HG02884 (cell line): Measurements from ENCODE around the gene CNIH2.

Experiments
- ATAC-seq: cut with Tn5 transposase; IDR thresholded peaks from one replicate; pipeline ENCODE4 v1.9.1; 2021; ENCODE audit warnings: mild to moderate bottlenecking, moderate library complexity; ENCODE audit not compliant: unreplicated experiment

Gene CNIH2

GRCh38 chr11:66259225-66259624, 18.8 kb upstream of the CNIH2 start:
- ATAC-seq, result no peak

DNA sequence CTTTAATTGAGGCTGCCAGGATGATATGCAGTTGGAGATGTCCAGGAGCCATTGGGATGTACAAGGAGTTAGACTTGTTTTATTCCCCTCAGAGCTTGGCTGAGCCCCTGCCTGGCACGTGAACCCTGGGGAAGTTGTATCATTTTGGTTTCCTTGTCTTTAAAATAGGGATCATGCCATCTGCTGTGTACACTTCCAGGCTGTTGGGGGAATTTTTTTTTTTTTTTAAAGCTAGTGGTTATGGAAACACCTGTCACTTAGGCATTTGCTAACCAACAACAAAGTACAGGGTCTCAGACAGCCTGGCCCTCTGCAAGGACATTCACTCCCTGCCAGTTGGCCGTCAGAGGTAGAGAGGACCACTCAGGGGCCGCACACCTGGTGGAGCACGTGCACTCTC, 18.0 kb upstream of the CNIH2 start:
- no peak for ATAC-seq

DNA sequence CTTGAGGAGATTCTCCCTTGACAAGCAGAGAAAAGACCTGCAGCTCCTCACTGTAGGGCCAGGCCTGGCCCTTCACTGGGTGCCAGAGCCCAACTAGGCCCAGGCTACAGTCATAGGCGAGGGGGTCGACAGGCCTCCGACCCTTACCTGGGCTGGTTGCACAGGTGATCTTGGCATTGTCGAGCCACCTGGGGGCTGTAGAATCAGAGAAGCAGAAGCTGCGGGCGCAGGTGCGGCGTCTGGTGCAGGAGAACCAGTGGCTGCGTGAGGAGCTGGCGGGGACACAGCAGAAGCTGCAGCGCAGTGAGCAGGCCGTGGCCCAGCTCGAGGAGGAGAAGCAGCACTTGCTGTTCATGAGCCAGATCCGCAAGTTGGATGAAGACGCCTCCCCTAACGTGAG, 16.4 kb upstream of the CNIH2 start:
- ATAC-seq, result no peak

GRCh38 chr11:66262191-66262590, 15.8 kb upstream of the CNIH2 start:
- ATAC-seq, result no peak

- ATAC-seq, result no peak
These were observed 15.3 kb upstream of the CNIH2 start for GRCh38 chr11:66262696-66263095.

- ATAC-seq, result no peak
These were observed 14.7 kb upstream of the CNIH2 start for GRCh38 chr11:66263231-66263630.

GRCh38 chr11:66263785-66264184, 14.2 kb upstream of the CNIH2 start:
- no peak for ATAC-seq

GRCh38 chr11:66264383-66264782, 13.6 kb upstream of the CNIH2 start:
- ATAC-seq, result no peak

GRCh38 chr11:66264914-66265313, 13.1 kb upstream of the CNIH2 start:
- no peak for ATAC-seq

GRCh38 chr11:66265531-66266377, 12.2 kb upstream of the CNIH2 start:
- ATAC-seq, result no peak

DNA sequence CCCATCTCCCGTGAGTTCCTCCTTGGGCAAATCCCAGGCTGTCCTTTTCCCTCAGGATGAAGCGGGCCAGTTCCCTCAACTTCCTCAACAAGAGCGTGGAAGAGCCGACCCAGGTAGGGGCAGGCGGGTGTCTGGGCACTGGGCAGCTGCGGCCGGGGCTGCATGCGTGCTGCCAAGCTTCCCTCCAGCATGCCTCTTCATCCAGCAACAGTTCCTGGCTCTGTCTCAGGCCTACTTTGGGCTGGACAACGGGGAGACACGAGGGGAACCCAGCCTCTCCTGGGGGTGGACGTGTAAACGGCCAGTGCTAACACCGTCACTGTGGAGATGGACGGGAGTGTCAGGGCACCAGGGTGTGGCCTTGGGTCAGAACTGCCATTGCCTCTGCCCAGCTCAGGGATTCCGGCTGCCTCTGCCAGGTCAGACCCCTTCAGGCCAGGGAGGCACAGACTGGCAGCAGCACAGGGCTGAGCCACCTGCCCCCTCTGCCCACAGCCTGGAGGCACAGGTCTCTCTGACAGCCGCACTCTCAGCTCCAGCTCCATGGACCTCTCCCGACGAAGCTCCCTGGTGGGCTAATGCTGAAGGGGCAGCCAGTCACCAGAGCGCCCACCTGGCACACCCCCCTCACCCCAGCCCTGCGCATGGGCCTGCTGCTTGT, 11.5 kb upstream of the CNIH2 start:
- ATAC-seq, result no peak

- no peak for ATAC-seq
These were observed 11.0 kb upstream of the CNIH2 start for GRCh38 chr11:66267039-66267378.

DNA sequence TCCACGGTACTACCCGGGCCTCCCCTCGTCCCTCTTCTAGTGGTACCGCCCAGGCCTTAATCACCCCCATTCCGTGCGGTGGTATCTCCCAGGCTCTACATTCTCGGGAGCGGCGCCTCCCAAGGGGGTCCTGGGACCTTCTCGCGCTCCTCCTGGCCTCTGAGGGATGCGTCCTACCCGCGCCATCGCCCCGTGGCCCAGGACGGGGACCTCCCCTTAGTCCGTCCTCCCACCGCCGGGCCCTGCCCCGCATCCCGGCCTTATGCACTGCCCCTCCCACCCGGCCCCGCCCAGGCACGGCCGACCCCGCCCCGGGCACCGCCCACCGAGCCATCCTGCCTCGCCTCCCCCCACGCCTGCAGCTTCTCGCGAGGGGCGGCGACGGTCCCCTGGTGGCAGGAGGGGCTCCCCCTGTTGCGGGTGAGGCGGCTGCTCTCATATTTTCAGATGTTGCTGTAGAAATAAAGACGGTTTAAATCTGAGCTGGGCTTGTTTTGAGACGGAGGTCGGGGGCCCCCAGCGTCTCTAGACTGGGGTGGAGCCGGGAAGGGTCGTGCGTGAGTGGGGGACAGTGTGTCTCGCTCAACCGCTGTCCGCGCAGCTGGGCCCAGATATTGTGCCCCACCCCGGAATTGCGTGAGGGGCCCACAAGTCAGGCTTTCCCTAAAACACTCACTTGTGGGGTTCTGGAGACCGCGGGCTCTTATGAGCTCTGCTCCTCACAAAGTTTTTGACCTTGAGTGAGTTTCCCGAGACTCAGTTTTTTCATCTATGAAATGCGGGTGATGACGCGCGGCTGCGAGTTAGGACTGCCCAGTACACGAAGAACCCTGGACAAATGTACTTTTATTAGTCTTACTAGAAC, 10.4 kb upstream of the CNIH2 start:
- peak; percentile 37 for ATAC-seq

DNA sequence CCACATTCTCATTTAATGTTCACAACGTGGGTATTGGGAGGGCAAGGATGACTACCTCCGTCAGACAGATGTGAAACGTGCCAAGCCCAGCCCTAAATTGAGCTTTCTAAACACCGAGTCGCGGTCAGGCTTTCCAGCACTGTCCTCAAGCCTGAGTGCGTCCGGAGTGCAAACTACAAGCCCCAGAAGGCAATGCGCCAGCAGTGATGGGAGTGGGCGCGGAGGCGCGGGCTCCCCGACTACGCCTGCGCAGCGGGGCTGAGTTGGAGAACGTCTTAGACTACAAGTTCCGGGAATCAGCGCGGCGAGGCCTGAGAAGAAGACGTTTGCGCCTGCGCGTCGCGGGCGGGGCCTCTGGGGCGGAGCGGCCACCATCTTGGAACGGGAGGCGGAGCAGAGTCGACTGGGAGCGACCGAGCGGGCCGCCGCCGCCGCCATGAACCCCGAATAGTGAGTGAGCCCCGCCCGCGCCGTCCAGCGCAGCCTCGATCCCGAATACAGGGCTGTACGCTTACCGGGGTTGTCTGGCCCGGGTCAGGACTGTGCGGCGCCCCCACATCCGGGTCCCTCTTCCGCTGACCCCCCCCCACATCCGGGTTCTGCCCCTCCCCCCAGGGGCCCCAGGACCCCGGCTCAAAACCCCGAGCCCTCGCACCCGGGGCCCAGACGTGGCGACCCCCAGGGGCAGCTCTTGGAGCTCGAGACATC, 9.6 kb upstream of the CNIH2 start, which contains the start of gene RAB1B:
Gene RAB1B (plus strand): TSS at position 396 of the 708 bp plus-strand sequence. CDS start 41 bp downstream, at position 437.
- ATAC-seq, result peak; percentile 65

DNA sequence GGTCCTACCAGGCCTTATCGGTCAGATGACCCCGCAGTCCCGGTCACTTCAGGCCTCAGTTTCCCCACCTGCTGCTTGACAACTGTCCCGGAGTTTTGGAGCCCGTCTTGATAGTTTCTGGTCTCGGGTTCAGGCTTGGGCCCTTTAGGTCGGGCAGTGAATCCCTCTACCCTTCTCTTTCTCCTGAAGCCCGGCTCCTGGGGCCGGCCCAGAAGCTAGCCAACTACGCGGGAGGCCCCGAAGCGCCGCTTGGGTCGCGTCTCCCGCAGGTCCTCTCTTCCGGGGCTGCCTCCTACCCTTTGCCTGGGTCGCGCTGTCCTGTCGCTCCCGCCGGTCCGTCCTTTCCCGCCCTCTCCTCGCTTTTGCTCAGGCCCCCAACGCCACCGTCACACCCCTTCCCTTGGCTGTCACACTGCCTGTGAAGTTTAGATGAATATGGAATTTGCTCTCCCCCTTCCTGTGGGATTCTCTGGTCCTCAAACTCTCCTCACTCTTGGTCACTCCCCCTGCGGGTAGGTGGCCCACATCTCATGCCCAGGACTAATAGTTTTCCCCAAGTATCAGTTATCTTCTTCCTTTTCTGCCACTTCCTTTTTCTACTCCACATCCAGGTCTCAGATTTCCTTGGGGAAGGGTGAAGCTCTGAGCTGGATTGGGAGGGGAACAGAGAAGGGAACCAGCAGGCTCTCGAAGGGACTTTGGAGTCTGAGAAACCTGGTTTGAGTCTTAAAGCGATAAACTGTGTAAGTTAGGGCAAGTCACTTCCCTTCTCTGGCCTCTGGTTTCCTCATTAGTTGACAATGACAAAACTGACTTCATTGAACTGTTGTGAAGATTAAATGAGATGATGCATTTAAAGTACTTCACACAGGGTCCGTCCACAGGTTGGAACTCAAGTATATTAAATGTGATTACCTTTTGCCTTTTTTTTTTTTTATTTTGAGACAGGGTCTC, 8.7 kb upstream of the CNIH2 start:
- no peak for ATAC-seq

DNA sequence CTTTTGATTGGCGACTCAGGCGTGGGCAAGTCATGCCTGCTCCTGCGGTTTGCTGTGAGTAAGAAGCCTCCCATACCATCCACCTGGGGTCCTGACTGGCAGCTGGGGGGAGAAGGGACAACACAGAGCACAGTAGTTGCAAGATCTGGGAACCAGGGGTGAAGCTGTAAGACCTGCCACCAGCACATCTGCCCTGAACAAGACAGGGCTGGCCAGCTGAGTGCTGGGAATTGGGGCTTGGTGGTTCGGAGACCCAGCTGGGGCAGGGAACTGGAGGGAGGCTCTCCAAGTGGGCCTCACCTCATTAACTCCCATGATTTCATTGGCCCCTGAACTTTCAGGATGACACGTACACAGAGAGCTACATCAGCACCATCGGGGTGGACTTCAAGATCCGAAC, 6.2 kb upstream of the CNIH2 start:
- ATAC-seq, result no peak

- ATAC-seq, result no peak
These were observed 5.4 kb upstream of the CNIH2 start for GRCh38 chr11:66272596-66272995.

DNA sequence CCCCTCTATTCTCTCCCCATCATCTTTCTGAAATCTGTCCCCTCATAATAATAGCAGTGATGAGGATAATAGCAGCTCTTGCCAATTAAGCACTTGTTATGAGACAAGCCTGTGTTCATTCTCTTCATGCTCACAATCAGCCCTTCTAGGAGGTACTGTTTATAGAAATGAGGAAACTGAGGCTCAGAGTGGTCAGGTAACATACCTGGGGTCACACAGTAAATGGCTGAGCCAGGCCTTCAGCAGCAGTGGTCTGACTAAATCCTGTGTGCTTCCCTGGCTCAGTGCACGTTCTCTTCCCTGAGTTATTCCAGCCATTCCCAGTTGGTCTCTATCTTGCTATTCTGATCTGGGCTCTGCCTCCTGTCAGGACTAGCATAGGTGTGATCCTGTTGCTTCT, 3.8 kb upstream of the CNIH2 start:
- no peak for ATAC-seq

GRCh38 chr11:66275396-66275795, 2.6 kb upstream of the CNIH2 start:
- no peak for ATAC-seq
